Measurements from ENCODE around the gene KCNQ1.

DNA sequence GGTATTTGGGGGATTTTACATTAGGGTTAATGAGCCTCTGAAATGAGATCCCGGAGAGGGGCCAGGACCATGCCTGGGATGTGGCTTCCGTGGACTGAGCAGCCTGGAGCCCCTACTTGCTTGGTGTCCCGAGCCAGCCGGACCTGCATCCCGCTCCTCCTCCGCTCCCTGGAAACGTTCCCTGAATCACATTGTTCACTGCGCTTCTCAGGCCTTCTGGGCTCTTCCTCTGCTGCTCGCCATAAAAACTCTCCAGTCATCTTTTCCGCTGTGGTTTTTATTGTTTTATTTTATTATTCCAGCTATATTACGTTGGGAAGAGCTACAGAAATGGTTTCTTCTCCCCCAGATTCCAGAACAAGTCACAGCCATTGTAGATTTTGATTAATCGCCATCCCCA is 268.3 kb downstream of the KCNQ1 start:
- TF ChIP-seq GATA3 (IDR thresholded peaks at IDR 0.05; ENCODE audit: low read depth, low read length) (no peak), GATA2 (IDR thresholded peaks at IDR 0.05; ENCODE audit: low read depth, low read length) (no peak)
